ENCODE measurements around the gene EPN2.
"Not testable (repeated sequence)": the region's sequence is repeated elsewhere in the genome, so short reads cannot be mapped to it uniquely, and the experiment has no call there.

Gene EPN2

DNA sequence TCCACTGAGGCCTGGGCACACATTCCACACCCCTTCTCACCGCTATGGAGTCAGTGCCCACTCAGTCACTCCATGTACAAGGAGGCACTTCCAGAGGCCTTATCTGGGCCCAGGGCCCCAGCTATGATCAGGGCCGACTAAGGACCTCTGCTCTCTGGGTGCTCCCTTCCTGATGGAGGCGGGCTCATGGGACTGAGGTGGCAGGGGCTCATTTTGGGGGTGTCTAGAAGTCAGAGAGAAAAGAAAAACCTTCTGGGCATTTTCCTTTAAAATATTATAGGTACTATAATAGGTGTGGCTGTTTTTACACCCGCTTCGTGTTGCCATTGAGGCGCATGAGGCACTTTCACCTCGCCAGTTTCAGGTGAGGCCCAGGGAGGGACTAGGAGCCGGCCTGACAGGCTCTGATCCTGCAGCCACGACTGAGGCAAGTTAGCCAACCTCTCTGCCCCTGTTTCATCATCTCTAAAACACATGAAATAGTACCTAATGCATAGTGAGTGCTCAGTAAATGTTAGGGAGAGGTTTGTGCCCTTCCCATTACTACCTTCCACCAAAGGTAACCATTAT lies 111.0 kb downstream of the EPN2 start:
- DNase-seq: no peak

- no peak for DNase-seq
These were observed 111.6 kb downstream of the EPN2 start for GRCh38 chr17:19348806-19349205.

GRCh38 chr17:19353401-19353800 lies 116.2 kb downstream of the EPN2 start:
- not testable (repeated sequence) for DNase-seq

- DNase-seq: no peak
These were observed 117.6 kb downstream of the EPN2 start for GRCh38 chr17:19354748-19355147.

GRCh38 chr17:19357351-19357750 lies 120.2 kb downstream of the EPN2 start:
- no peak for DNase-seq

GRCh38 chr17:19357761-19358160 lies 120.6 kb downstream of the EPN2 start:
- no peak for DNase-seq

- DNase-seq: no peak
These were observed 122.0 kb downstream of the EPN2 start for GRCh38 chr17:19359151-19359550.

GRCh38 chr17:19359856-19360255 lies 122.7 kb downstream of the EPN2 start:
- no peak for DNase-seq

GRCh38 chr17:19360772-19361171 lies 123.6 kb downstream of the EPN2 start:
- DNase-seq: no peak

DNA sequence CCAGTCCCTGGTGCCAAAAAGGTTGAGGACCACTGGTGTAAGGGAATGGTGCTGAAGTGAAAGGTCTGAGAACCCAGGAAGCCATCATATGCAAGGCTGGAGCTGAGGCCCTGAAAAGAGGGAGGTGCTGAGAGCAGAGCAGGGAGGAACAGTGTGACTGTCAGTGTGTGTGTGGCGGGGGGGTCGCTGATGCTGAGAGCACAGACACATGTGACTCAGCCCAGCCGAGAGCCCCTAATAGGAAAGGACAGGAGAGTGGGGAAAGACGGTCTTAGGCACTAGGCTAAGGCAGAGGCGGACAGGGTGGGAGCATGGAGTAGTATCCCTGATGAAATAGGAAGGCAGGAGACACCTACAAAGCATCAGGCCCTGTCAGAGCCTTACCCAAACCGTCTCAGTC lies 124.2 kb downstream of the EPN2 start:
- no peak for DNase-seq

- no peak for DNase-seq
These were observed 124.7 kb downstream of the EPN2 start for GRCh38 chr17:19361944-19362276.

DNA sequence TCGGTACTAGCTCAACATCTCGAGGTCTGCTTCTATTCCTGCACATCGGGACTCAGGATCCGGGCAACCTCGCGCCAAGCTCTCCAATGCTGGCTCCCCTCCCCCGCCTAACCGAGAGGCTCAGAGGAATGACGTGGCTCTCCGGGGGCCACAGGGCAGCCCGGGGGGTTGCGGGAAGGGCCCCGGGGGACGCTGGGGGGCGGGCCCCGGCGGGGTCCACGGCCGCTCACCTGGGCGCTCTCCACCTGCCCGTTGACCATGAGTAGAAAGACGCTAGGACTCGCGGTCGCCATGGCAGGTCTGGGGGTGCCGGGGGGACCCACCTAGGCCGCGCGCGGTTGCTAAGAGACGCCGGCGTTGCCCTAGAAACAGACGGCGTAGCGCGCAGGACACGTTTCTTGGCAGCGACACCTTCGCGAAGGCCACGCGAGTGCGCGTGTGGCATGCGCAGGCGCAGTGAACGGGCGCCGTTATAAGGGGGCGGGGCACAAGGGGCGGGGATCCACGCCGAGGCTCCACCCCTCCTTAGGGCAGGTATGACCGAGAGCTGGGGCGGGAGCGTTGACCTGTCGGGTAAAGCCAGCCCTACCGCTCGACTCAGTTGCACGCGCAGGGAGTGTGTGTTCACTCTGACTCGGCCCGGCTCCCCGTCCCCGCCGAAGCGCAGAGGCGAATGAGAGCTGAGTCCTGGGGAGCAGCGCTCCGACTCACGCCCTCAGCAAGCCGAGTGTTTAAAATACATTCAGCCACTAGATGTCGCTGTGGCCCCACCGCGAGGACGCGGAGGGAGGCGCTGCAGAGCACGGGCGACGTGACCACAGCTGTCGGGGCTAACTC lies 125.3 kb downstream of the EPN2 start, which contains the start of gene B9D1:
B9D1 (minus strand) TSS at position 447 of the 837 bp plus-strand sequence; CDS start at position 293, 154 bp downstream.
- DNase-seq: peak; percentile 94

DNA sequence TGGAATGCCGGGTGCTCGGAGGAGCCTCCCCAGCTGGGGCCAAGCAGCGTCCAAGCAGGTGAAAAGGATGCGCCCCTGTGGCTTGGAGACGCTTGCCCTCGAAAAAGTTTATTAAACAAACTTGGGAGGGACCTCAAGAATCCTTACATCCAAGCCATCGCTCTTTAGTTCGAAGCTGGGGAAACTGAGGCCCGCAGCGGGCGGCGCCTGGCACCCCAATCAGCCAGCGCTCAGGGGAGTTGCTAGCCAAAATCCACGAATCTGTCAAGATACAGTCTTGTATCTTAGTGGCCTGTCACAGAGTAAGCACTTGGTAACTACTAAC lies 125.9 kb downstream of the EPN2 start:
- DNase-seq: no peak

DNA sequence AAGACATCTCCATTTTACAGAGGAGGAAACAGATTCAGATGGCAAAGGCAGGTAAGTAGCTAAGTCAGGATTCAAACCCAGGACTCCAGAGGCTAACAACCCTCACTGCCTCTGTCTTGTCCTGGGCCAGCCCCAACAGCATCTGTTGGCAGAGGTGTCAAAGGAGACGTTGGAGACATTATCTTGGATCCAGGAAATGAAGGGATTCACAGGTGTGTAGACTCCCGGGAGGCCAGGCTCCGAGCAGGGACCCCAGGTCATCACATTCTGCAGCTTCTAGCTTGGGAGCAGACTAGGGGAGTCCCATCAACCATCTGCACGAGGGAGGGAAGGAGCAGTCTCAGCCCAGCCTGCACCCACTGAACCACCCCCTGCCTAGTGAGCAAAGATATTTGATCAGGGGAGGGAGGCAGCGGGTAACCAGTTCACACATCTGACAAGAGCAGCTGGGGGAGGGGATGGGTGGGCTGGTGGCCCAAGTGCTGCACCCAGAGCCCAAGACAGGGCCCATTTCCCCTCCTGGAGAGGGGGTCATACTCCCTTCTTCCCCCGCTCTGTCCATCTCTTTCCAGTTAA lies 126.4 kb downstream of the EPN2 start:
- DNase-seq: no peak

DNA sequence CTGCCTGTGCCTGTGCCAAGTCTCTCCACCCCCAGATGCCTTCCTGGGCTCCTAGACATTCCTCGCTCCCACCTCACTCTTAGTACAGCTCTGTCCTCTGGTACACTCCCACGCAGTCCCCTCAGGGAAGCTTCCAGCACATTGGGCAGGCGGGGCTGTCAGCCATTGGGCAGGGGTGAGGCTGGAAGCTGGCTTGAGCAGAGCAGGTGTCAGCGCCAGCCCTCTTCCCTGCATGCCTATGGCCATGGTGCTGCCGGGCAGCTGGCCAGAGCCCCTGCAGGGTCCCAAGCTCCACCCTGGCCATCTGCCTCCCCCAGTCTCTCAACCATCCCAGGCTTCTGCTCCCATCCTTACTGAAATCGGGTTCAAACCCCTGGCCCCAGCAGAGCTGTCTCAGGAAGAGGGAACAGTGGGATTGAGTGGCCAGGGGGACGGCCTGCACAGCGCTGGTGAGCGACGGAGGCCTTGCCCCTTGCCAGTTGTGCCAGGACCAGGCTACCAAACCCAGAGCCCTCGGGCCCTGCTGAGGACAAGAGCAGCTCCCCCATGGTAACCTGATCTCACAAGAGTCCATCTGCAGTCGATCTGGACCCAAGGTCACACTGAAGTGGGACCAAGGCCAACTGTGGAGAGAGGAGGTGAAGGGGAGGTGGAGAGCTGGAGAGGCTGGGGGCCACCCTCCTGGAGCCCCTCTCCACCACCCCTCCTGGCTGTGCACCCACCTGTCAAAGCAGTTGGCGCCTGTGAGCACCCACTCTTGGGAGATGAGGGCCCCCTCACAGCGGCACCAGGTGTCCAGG lies 127.7 kb downstream of the EPN2 start:
- DNase-seq: no peak

DNA sequence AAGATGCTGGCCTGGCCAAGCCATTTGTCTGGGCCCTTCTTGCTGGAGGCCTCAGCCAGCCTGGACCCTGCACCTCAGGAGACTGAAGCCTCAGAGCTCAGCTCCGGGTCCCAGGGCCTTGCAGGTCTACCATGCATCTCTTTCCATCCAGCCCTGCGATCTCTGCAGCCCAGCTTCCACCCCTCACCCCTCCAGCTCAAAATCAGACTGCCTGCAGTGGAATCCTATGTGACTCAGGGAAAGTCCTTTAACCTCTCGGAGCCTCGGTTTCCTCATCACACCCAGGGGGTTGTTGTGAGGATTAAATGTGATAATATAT lies 128.3 kb downstream of the EPN2 start:
- no peak for DNase-seq

- no peak for DNase-seq
These were observed 128.9 kb downstream of the EPN2 start for GRCh38 chr17:19365833-19366636.

DNA sequence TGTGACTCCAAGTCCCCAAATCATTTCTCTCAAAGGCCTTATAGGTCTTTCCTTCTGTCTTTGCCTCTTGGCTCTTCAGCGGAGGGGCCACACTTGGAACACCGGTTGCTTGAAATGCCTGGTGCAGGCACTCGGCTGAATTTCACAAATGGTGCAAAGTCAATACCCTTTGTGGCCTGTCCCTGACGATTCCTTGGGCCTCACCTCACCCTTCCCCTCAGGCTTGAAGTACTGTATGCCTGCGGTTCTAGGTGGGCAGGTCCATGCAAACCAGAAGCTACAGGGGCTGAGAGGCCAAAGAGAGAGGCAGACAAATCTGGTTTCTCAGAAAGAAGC lies 129.4 kb downstream of the EPN2 start:
- no peak for DNase-seq

- DNase-seq: no peak
These were observed 131.1 kb downstream of the EPN2 start for GRCh38 chr17:19368229-19368628.

GRCh38 chr17:19369107-19369778 lies 132.1 kb downstream of the EPN2 start:
- no peak for DNase-seq

GRCh38 chr17:19369846-19370492 lies 132.8 kb downstream of the EPN2 start:
- no peak for DNase-seq

DNA sequence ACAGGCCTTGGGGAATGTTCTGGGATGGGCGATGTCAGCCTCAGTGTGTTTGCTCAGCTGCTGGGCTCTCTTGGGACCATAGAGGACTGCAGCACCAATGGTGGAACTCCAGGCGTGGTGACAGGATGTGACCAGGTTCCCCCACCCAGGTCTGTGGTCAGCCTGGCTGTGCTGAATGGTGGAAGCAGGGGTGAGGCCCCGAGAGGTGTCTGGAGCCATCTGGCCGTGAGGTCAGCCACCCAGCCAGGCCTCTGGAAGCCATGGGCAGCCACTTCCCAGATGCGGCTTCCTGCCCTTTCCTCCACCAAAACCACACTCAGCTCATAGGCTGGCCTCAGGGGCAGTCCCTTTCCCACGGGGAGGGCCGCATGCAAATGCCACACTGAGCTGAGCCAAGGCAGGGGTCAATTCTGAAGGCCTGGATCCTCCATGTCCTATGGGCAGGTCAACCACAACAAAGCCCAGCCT lies 133.4 kb downstream of the EPN2 start:
- no peak for DNase-seq
